Frontal cortex (tissue), 4 donors: ENCODE results near the gene WDR90. TPM values are rescaled to one million over a fixed set of nuclear protein-coding genes. Genes with fewer than 3 reads are reported as not detected.
"Not testable (repeated sequence)": the region's sequence is repeated elsewhere in the genome, so short reads cannot be mapped to it uniquely, and the experiment has no call there.

ENCODE experiments used
- DNase-seq, 2 donors: peaks; one replicate each; pipeline ENCODE4 v3.0.0; 2012; ENCODE audit warnings: low spot score in 2 of 2
- FAIRE-seq: peaks from 2 replicates; lab custom pipeline; 2012; peaks lifted over from hg19 to GRCh38; lab: Jason Lieb, UNC
- total RNA-seq: library from RNA; depleted of rRNA; stranded (reverse); fragments of >200 nt; gene quantifications from one replicate; pipeline ENCODE4 v1.2.3, GENCODE V29; 2014
- donor health status: control.
- donor health status: control.
- donor health status: control.

The WDR90 gene
- total RNA-seq, 1 donor from 2014 or later = 8.2 TPM

DNA sequence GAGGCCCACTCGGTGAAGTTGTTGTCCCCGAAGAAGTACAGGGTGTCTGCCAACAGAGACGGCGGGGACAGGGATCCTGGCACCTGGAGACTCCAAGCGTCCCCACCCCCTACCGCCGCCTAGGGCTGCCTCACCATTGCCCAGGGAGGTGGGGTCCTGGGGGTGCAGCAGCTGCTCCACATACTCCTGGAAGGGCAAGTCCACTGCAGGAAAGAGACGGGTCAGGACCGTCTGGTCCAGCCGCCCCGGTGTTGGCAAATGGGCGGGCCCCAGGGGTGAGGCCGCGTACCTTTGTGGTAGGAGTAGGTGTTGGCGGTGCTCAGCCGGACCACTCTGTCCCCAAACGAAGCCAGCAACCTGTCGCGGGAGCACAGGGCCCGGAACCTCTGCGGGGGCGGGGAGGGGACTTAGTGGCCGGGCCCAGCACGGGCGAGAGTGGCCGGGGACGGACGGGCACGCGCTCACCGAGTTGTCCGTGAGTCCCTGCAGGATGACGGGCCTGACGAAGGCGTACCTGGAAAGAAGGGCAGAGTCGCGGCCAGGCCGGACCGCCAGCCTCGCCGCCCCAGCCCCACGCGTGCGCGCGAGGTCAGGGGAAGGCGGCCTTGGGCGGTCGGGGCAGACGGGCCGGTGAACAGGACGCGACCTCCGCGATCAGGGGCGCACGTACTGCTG lies 34.4 kb downstream of the WDR90 start:
- FAIRE-seq (no peak), DNase-seq (no peak)

DNA sequence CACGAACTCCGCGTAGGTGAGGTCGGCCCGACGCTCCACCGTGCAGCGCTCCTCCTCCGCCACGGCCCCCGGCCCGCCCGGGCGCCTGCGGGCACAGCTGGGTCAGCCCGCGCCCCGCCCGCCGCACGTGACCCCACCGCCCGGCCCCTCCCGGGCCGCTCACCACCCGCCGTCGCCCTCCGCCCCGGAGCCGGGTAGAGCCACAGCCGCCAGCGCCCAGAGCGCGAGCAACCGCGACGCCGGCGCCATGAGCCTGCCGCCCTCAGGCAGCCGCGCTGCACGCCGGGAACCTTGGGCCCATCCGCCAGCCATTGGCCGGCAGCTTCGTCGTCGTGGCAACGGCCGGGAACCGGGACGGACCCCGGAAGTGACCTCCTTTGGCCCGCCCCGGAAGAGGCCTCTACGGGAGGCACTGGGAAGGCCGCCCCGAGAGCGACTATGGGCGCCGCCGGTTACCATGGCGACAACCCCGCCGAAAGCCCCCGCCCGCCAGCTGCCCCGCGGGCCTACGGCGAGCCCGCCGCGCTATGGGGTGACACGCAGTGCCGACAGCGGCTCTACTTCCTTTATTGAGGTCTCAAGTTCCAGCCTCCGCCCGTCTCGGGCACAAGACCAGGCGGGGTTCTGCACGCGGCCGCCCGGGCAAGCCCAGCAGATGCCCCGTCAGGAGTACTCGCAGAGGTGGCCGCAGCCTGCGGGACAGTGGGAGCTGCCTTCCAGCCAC lies 35.1 kb downstream of the WDR90 start, which contains the start of gene JMJD8:
JMJD8 (minus strand) TSS at position 264 of the 724 bp plus-strand sequence; CDS start at position 249, 15 bp downstream.
- DNase-seq = peak; percentile 99
- no peak for FAIRE-seq

DNA sequence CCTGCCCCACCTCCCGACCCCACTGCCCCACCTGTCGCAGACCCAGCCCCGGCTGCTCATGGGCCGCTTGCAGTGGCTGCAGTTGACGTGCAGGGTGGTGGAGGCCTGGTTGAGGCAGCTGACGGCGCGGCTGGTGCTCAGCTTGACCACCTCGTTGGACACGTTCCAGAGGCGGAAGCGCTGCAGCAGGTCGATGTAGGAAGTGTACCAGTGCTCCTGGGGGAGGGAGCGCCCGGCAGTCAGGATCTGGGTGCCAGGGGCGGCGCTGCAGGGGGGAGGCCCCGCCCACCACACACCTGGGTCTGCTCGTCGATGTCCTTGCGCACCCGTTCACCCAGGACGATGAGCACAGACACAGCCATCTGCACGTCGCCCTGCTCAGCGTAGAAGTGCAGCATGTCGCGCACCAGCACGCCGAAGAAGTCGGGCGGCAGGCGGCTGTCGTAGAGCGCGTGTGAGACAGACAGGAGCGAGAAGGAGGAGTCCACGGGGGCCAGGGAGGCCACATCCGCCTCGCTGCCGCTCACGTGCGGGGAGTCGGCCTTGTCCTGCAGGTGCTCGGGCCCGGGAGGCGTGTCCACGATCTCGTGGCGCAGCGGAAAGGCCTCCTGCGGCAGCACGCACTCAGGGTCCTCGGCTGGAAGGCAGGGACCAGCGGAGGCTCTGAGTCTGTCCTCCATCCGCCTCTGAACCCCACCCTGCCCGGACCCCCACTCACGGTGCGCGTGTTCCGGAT lies 36.0 kb downstream of the WDR90 start:
- FAIRE-seq (no peak), DNase-seq (no peak)

DNA sequence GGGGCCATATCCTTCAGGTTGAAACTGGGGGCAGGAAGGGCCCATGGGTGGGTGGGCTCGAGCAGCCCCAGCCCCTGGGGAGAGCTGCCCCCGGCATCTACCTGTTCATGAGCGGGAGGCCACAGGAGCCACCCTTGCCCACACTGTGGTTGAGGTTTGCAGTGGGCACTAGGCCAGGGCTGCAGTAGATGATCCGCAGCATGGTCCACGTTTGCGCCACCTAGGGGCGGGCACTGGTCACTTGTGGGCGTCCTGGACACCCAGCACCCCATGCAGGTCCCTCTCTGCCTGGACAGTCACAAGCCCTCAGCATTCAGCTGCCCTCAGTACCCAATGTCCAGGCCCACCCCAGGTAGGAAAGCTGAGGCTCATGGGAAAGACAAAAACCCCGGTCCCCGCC lies 36.8 kb downstream of the WDR90 start:
- FAIRE-seq = no peak
- DNase-seq = no peak

DNA sequence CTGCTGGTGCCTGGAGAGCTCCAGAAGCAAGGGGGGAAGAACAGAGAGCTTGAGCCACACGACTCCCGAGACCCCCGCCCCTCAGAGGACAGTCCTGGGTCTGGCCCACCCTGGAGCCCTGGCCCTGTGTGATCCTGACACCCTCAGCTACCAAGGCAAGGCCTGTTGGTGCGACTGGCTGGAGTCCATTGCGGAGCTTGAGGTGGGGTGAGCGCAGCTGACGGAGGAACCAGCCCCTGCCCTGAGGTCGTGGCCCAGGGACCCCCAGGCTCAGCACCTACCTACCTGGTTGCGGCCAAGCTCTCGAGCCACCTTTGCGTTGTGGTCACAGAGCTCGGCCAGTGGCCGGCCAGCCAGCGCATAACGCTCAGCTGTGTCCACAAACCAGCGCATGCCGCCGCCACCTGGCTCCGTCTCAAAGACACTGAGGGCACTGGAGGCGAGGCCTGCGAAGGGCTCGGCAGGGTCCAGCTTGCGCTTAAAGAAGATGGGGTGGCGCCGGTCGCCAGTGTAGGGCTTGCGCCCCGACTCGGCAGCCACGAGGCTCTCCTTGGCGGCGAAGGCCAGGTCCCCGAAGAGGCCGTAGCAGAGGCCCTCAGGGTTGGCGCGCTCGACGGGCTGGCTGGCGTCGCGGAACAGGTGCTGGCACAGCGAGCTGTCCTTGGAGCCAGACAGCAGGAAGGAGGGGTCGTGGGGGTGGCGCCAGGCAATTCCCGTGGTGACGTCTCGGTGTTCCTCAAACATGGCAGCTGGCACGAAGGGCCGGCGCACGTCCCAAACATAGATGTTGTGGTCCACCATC lies 37.5 kb downstream of the WDR90 start:
- FAIRE-seq (no peak), DNase-seq (no peak)

DNA sequence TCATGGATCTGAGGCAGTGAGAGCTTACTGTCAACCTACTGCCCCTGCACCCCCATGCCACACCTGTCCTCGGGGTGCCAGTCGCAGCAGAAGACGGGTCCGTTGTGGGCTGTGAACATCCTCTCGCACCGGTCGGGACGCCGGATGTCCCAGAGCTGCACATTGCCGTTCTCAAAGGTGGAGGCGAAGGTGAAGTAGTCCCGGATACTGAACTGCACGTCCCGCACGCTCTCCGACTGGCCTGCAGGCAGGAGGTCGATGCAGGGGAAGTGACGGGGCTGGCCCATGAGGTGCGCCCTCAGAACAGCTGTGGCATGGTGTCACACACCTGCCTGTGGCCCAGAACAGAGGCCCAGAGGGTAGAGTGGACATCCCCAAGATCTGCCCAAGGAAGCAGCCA lies 38.3 kb downstream of the WDR90 start:
- DNase-seq = no peak

DNA sequence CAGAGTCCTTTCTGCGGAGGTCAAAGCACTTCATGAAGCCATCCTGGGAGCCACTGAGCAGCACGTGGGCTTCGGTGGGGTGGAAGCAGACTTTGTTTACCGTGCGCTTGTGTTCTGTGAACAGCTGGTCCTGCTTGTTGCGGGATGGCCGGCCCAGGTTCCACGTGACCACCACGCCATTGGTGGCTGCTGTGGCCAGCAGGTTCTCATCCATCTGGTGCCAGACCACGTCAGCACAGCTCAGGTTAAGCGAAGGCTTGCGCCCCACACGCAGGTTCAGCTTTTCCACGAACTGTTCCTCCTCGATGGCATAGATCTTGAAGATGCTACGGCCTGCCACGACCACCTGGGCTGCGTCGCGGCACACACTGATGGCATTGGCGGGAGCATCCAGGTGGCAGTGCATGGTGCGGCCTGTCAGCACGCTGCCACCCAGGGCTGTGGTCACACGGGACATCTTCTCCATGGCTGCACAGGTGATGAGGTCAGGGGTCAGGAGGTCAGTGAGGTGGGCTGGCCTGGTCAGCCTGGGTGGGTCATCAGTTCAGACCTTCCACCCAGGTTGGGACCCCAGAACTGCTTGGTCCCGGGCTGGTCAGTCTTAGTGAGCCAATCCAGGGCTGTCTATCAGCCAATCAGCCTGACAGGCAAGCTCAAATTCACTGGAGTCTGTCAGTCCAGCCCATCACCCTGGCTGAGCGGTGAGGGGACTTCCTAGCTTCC lies 40.2 kb downstream of the WDR90 start:
- FAIRE-seq = no peak

More for the DNA sequence above, 38.3 kb downstream of the WDR90 start:
- FAIRE-seq = no peak

DNA sequence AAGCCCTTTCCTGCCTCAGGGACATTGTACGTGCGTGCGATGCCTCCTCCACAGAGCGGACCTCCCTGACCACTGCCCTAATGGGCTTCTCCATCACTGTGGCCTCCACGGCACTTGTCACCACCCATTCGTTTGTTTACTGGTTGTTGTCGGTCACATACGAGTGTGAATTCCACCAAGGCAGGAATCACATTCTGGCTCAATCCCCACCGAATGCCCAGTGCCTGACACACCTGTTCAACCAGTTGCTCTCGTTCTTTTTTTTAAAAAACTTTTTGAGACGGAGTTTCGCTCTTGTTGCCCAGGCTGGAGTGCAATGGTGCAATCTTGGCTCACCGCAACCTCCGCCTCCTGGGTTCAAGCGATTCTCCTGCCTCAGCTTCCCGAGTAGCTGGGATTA lies 42.1 kb downstream of the WDR90 start:
- DNase-seq, FAIRE-seq: not testable (repeated sequence)

More for the DNA sequence above, 40.2 kb downstream of the WDR90 start:
- no peak for DNase-seq

DNA sequence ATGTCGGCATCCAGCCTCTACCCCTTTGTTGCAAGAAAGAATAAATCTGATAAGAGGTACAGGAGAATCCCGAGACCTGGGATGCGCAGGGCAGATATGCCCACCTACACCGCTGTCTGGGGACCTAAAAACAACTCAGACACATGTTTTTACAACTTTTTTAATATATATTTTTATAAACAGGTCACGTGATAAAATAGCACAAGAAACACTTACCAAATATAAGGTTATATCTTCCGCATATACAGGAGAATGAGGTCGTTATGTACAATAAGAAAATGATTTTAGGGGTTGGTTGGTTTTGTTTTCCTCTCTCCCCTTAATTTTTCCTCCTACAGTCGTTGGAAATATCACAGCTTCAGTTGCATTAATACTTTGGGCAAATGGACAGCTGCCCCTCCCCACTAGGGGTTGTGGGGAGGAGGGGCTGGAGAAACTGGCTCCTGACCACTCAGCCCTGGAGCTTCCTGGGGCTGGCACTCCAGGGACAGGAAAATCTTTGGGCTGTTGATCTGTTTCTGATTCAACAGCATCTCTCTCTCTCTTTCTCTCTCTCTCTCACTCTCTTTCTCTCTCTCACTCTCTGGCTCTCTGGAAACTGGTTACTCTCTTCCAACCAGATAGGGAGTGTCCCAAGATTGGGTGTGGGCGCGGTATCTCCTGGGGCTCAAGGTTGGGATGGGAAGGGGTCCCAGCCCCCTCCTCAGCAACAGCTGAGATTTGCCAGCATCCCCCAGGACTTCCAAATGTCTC lies 43.4 kb downstream of the WDR90 start:
- DNase-seq (no peak), FAIRE-seq (no peak)

DNA sequence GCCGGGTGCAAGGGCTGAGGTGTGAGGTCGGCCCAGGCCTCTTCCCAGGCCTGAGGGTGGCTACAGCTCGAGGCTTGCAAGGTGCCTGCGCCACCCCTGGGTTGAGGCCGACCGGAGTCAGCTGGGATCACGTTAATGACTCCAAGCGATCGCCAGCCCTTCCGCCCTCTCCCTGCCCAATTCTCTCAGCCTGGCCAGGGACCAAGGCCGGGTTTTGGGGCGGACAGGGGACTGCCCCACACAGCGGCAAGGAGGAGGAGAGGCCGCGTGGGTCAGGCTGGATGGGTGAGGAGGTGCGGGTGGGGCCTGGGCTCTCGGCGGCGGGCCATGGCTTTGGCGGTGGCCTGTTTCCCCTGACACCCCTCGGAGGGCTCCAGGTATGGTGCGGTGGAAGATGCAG lies 44.2 kb downstream of the WDR90 start:
- DNase-seq (no peak), FAIRE-seq (no peak)

DNA sequence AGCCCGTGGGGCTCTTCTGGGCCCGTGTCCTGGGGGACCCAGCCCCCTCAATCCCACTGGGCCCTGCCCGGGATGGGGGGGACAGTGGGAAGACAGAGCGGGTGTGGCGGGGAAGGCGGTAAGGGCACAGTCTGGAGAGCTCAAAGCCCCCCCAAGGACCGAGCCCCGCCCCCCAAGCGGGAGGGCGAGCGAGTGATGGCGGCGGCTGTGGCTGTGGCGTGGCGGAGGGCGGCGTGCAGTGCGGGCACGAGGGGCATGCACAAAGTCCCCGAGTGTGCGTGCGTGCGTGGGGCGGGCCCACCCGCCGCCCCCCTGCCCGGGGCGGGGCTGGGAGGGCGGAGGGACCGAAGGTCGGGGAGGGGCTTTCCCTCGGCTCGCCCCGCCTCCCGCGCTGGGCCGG lies 44.6 kb downstream of the WDR90 start:
- no peak for DNase-seq
- FAIRE-seq = no peak

DNA sequence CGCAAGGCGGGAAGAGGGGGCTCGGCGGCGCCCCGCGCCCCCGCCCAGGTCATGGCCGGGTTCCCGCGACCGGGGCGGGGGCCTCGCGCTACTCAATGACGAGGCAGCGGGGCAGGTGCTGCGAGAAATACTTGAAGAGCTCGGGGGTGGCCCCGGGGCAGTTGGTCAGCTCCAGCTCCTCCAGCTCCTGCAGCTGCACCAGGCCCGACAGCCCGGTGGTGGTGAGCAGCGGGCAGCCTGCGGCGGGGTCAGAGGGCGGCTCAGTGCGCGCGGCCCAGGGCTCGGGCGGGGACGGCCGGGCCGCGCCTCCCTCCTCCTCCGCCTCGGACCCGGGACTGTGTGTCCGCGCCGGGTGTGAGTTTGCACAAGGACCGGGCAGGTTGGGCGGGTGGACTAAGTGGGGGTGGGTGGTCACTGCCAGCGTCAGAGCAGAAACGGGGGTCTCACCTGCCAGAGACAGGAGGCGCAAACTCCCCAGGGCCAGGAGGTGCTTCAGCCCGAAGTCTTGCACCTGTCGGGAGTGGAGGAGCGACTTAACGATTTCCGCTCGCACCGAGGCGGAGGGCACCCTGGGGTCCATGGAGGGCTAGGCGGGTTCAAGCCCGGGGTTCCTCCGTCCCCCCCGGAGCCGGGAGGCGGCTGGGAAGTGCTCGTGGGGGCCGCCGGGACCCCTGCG lies 45.2 kb downstream of the WDR90 start:
- DNase-seq = no peak
- no peak for FAIRE-seq

DNA sequence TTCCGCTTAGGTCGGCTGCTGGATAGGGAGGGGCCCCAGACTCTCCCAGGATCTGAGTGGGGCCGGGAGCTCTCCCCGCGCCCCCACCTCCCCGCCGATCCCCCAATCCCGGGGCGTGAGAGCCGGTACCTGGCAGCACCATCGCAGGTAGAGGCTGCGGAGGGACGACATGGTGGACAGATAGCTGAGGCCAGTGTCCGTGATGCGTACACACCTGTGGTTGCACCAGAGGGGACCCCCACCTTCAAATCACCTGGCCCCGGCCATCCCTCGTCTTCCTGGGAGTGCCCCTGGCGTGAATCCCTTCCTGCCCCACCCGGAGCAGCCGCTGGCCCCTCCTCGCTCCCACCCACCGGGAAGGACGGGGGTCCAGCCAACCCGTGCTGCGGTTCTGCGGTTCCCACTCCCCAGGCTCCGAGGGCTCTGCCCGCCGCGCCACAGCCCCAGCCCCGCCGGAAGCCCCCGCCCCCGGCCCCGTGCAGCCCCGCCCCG lies 45.7 kb downstream of the WDR90 start:
- DNase-seq (no peak), FAIRE-seq (no peak)

DNA sequence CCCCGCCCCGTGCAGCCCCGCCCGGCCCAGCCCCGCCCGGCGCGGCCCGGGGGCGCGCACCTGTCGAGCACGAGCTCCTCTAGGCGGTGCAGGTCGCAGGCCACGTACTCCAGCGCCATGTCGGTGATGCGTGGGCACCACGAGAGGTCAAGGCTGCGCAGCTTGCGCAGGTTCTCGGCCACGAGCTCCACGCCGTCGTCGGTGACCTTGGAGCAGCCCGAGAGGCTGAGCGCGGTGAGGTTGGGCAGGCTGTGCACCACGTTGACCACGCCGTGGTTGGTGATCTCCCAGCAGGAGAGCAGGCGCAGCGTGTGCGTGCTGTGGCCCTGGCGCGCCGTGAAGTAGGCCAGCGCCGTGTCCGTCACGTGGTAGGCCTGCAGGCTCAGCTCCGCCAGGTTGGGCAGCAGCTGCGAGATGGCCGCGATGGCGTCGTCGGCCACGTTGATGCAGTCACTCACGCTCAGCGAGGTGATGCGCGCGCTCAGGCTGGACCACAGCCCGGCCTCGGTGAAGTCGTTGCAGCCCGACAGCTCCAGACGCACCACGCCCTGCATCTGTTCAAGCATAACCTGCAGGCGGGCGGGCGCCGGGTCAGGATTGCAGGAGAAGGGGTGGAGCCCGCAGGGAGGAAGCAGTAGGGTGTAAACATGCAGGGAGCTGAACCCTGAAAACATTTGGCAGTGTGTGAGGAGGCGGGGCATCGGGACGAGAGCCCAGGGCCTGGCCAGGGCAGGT lies 46.4 kb downstream of the WDR90 start:
- FAIRE-seq = no peak

DNA sequence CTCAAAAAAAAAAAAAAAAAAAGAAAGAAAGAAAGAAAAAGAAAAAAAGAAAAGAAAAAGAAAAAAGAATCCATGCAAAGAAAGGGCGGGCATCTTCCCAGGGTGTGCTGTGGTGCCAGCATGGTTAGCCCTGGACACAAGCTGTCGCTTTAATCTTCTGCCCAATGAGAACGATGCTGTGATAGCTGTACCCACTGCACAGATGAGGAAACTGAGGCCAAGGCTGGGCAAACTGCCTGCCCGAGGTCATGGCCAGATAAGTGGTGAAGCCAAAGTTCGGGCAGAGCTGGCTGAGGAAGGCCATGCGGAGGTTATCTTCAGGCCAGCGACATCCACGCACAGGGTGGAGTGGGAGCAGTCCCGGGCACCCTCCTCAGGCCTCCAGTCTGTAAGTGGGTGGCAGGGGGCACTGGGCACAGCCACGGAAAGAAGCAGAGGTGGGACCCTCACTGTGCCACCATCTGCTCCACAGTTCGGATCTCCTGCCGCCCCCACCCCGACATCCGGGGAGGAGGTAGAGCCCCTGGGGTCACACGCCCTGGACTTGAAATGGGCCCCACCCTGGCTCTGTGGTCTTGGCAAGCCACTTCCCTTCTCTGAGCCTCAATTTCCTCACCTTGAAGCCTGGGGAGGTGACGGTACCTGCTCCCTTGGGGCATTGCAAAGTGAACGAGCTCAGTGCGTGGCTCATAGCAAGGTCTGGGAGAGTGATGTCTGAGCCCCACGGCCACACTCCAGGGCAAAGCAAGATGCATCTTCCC lies 49.9 kb downstream of the WDR90 start:
- FAIRE-seq (no peak), DNase-seq (no peak)

More for the DNA sequence above, 46.4 kb downstream of the WDR90 start:
- peak in 1 of 2 donors; percentile 53 for DNase-seq
